Measurements from ENCODE around the gene AMDHD2.

Gene AMDHD2

GRCh38 chr16:2483939-2484897, 36.0 kb upstream of the AMDHD2 start:
- DNase-seq = no peak

GRCh38 chr16:2484898-2485508, 35.2 kb upstream of the AMDHD2 start:
- DNase-seq = no peak

GRCh38 chr16:2485811-2486507, 34.2 kb upstream of the AMDHD2 start:
- no peak for DNase-seq

- peak; percentile 87 to 88 for DNase-seq
Observed at GRCh38 chr16:2486645-2487516, 33.3 kb upstream of the AMDHD2 start.

- no peak for DNase-seq
Observed at GRCh38 chr16:2487517-2487842, 32.7 kb upstream of the AMDHD2 start.

- no peak for DNase-seq
Observed at GRCh38 chr16:2487903-2488531, 32.2 kb upstream of the AMDHD2 start.

- no peak for DNase-seq
Observed at GRCh38 chr16:2489581-2489980, 30.6 kb upstream of the AMDHD2 start.

GRCh38 chr16:2490190-2491105, 29.7 kb upstream of the AMDHD2 start:
- DNase-seq = no peak

GRCh38 chr16:2492292-2492691, 27.9 kb upstream of the AMDHD2 start:
- DNase-seq = no peak

GRCh38 chr16:2493605-2494004, 26.6 kb upstream of the AMDHD2 start:
- no peak for DNase-seq

- DNase-seq = no peak
Observed at GRCh38 chr16:2494616-2495015, 25.6 kb upstream of the AMDHD2 start.

GRCh38 chr16:2495041-2495440, 25.1 kb upstream of the AMDHD2 start:
- DNase-seq = no peak

GRCh38 chr16:2496223-2497115, 23.7 kb upstream of the AMDHD2 start:
- DNase-seq = no peak

GRCh38 chr16:2497116-2497630, 23.0 kb upstream of the AMDHD2 start:
- no peak for DNase-seq

GRCh38 chr16:2497695-2498484, 22.3 kb upstream of the AMDHD2 start:
- no peak for DNase-seq

- DNase-seq = no peak
Observed at GRCh38 chr16:2498531-2499253, 21.5 kb upstream of the AMDHD2 start.

- no peak for DNase-seq
Observed at GRCh38 chr16:2499454-2499853, 20.7 kb upstream of the AMDHD2 start.

- DNase-seq = no peak
Observed at GRCh38 chr16:2499890-2500429, 20.2 kb upstream of the AMDHD2 start.
